ENCODE results near the gene DDX55.
"Not testable (repeated sequence)": the region's sequence is repeated elsewhere in the genome, so short reads cannot be mapped to it uniquely, and the experiment has no call there.

The DDX55 gene

DNA sequence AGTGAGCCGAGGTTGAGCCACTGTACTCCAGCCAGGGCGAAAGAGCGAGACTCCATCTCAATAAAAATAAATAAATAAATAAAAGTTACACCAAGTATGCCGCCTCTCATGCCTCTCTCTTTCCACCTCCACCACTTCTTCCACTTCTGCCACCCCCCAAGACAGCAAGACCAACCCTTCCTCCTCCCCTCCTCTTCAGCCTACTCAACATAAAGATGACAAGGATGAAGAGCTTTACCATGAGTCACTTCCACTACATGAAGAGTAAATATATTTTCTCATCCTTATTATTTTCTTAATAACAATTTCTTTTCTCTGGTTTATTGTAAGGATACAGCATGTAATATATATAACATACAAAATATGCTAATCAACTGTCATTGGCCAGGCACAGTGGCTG is 21.1 kb upstream of the DDX55 start:
- Histone ChIP-seq H3K4me3 (ENCODE audit: low read depth in 1 of 2, low read length in 2 of 2) (no peak overlapping the region), H3K9me3 (ENCODE audit: control insufficient read depth in 1 of 2, low read length in 2 of 2) (no peaks in the 10 kb centered on the region), H3K27me3 (ENCODE audit: low read depth, low read length) (no peaks in the 10 kb centered on the region), H3K27ac (ENCODE audit: low read length) (no peak overlapping the region), H3K4me1 (ENCODE audit: control insufficient read depth in 1 of 2, insufficient read depth in 2 of 2, low read length in 2 of 2) (peaks cover 4 to 26% of the 10 kb centered on the region in 2 donors), H3K36me3 (ENCODE audit: control insufficient read depth in 1 of 2, insufficient read depth in 2 of 2, low read length in 2 of 2) (peaks cover 0 to 4% of the 10 kb centered on the region in 2 donors)

DNA sequence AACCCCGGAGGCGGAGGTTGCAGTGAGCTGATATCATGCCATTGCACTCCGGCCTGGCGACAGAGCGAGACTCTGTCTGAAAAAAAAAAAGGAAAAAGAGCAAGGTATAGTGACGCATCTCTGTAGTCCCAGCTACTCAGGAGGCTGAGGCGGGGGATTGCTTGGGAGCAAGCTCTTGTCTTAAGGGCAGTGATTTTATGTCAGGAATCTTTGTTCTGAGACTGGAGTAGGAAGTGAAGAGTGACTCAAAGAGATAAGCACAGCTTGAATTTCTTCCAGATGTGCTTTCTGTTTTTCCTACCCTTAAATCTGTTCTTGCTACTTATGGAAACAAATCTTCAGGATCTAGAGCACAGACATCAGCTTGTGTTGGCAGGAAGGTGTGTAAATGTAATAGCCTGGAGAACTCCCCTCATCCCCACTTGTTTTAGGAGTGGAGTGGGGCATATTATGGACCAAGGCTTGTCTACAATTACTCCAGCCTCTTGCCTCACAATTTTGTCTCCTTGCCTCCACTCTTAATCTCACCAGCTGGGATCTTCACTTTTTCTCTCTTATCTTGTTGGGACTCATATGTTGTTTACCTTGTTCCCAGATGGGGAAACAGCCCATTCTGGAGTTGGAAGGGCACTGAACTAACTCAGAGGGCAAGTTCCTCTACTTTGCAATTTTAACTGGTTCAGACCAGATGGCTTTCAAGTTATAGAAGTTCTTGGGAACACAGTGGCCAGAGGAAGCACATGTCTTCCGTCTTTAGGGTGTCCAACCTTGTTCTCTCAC is 10.0 kb upstream of the DDX55 start:
- no peak overlapping the region for H3K27ac ChIP-seq (ENCODE audit: low read length)
- H3K4me3 ChIP-seq (ENCODE audit: low read depth in 1 of 2, low read length in 2 of 2), result no peak overlapping the region
- no peaks in the 10 kb centered on the region for H3K9me3 ChIP-seq (ENCODE audit: control insufficient read depth in 1 of 2, low read length in 2 of 2)
- peaks cover 0 to 36% of the 10 kb centered on the region in 2 donors for H3K4me1 ChIP-seq (ENCODE audit: control insufficient read depth in 1 of 2, insufficient read depth in 2 of 2, low read length in 2 of 2)
- H3K27me3 ChIP-seq (ENCODE audit: low read depth, low read length), result no peaks in the 10 kb centered on the region
- H3K36me3 ChIP-seq (ENCODE audit: control insufficient read depth in 1 of 2, insufficient read depth in 2 of 2, low read length in 2 of 2), result peaks cover 57 to 77% of the 10 kb centered on the region in 2 donors

DNA sequence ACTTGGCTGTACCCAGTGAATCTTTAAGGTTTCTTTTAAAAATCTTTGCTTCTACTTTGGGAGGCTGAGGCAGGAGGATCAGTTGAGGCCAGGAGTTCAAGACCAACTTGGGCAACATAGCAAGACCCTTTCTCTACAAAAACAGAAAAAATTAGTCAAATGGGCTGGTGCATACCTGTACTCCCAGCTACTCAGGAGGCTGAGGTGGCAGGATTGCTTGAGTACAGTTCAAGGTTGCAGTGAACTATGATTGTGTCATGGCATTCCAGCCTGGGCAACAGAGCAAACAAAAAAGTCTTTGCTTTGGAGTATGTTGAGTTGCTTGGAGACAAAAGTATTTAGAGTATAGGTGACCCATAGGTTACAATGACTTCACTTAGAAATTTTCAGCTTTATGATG is 6.2 kb upstream of the DDX55 start:
- no peaks in the 10 kb centered on the region for H3K9me3 ChIP-seq (ENCODE audit: control insufficient read depth in 1 of 2, low read length in 2 of 2)
- peaks cover 0 to 13% of the 10 kb centered on the region in 2 donors for H3K4me1 ChIP-seq (ENCODE audit: control insufficient read depth in 1 of 2, insufficient read depth in 2 of 2, low read length in 2 of 2)
- no peak overlapping the region for H3K27ac ChIP-seq (ENCODE audit: low read length)
- peaks cover 44 to 67% of the 10 kb centered on the region in 2 donors for H3K36me3 ChIP-seq (ENCODE audit: control insufficient read depth in 1 of 2, insufficient read depth in 2 of 2, low read length in 2 of 2)
- no peaks in the 10 kb centered on the region for H3K27me3 ChIP-seq (ENCODE audit: low read depth, low read length)
- H3K4me3 ChIP-seq (ENCODE audit: low read depth in 1 of 2, low read length in 2 of 2), result no peak overlapping the region

DNA sequence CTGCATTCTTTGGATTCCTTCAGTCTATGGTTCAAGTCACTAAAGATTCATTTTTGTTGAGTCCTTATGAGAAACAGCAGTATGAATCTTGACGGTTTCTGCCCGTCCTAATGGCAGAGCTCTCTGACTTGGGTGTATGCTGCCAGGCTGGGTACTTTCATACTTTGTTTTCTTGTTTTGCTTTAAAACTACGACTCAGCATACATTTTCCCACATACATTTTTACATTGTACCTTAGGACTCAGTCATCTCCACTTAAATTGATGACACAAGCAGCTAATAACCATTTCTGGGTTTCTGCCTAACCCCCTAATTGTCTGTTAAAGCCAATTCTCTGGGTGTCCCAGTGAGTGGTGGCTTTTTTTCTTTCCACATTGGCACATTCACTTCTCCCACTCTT is 4.8 kb upstream of the DDX55 start:
- no peak overlapping the region for H3K27ac ChIP-seq (ENCODE audit: low read length)
- peaks cover 33 to 57% of the 10 kb centered on the region in 2 donors for H3K36me3 ChIP-seq (ENCODE audit: control insufficient read depth in 1 of 2, insufficient read depth in 2 of 2, low read length in 2 of 2)
- no peaks in the 10 kb centered on the region for H3K27me3 ChIP-seq (ENCODE audit: low read depth, low read length)
- peaks cover 0 to 18% of the 10 kb centered on the region in 2 donors for H3K4me1 ChIP-seq (ENCODE audit: control insufficient read depth in 1 of 2, insufficient read depth in 2 of 2, low read length in 2 of 2)
- no peak overlapping the region for H3K4me3 ChIP-seq (ENCODE audit: low read depth in 1 of 2, low read length in 2 of 2)
- no peaks in the 10 kb centered on the region for H3K9me3 ChIP-seq (ENCODE audit: control insufficient read depth in 1 of 2, low read length in 2 of 2)

DNA sequence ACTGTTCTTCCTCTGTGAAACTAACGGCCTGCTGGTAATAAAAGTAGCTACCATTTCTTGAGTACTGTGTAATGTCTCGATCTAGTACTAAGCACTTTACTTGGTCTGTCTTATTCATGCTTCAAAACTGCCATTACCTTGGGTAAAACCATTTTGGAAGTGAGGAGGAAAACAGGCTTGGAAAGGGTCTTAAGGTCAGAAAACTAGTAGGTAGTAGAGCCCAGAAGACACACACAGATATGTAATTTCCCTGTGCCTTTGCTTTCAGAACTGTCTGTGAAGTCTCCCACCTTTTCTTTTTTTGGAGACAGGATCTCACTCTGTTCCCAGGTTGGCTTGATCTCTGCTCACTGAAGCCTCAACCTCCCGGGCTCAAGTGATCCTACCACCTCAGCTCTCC is 3.4 kb upstream of the DDX55 start:
- Histone ChIP-seq H3K4me1 (ENCODE audit: control insufficient read depth in 1 of 2, insufficient read depth in 2 of 2, low read length in 2 of 2) (peaks cover 6 to 28% of the 10 kb centered on the region in 2 donors), H3K4me3 (ENCODE audit: low read depth in 1 of 2, low read length in 2 of 2) (no peak overlapping the region), H3K9me3 (ENCODE audit: control insufficient read depth in 1 of 2, low read length in 2 of 2) (no peaks in the 10 kb centered on the region), H3K27me3 (ENCODE audit: low read depth, low read length) (no peaks in the 10 kb centered on the region), H3K27ac (ENCODE audit: low read length) (no peak overlapping the region), H3K36me3 (ENCODE audit: control insufficient read depth in 1 of 2, insufficient read depth in 2 of 2, low read length in 2 of 2) (peaks cover 25 to 44% of the 10 kb centered on the region in 2 donors)

GRCh38 chr12:123599310-123599709 is 2.6 kb upstream of the DDX55 start:
- H3K36me3 ChIP-seq (ENCODE audit: control insufficient read depth in 1 of 2, insufficient read depth in 2 of 2, low read length in 2 of 2), result peaks cover 24 to 40% of the 10 kb centered on the region in 2 donors
- H3K4me3 ChIP-seq (ENCODE audit: low read depth in 1 of 2, low read length in 2 of 2), result no peak overlapping the region
- no peak overlapping the region for H3K27ac ChIP-seq (ENCODE audit: low read length)
- H3K27me3 ChIP-seq (ENCODE audit: low read depth, low read length), result no peaks in the 10 kb centered on the region
- H3K4me1 ChIP-seq (ENCODE audit: control insufficient read depth in 1 of 2, insufficient read depth in 2 of 2, low read length in 2 of 2), result peaks cover 6 to 28% of the 10 kb centered on the region in 2 donors
- H3K9me3 ChIP-seq (ENCODE audit: control insufficient read depth in 1 of 2, low read length in 2 of 2), result no peaks in the 10 kb centered on the region

GRCh38 chr12:123599721-123600120 is 2.2 kb upstream of the DDX55 start:
- no peak overlapping the region for H3K27ac ChIP-seq (ENCODE audit: low read length)
- H3K4me1 ChIP-seq (ENCODE audit: control insufficient read depth in 1 of 2, insufficient read depth in 2 of 2, low read length in 2 of 2), result peaks cover 6 to 28% of the 10 kb centered on the region in 2 donors
- H3K4me3 ChIP-seq (ENCODE audit: low read depth in 1 of 2, low read length in 2 of 2), result no peak overlapping the region
- H3K9me3 ChIP-seq (ENCODE audit: control insufficient read depth in 1 of 2, low read length in 2 of 2), result no peaks in the 10 kb centered on the region
- peaks cover 24 to 40% of the 10 kb centered on the region in 2 donors for H3K36me3 ChIP-seq (ENCODE audit: control insufficient read depth in 1 of 2, insufficient read depth in 2 of 2, low read length in 2 of 2)
- H3K27me3 ChIP-seq (ENCODE audit: low read depth, low read length), result no peaks in the 10 kb centered on the region

DNA sequence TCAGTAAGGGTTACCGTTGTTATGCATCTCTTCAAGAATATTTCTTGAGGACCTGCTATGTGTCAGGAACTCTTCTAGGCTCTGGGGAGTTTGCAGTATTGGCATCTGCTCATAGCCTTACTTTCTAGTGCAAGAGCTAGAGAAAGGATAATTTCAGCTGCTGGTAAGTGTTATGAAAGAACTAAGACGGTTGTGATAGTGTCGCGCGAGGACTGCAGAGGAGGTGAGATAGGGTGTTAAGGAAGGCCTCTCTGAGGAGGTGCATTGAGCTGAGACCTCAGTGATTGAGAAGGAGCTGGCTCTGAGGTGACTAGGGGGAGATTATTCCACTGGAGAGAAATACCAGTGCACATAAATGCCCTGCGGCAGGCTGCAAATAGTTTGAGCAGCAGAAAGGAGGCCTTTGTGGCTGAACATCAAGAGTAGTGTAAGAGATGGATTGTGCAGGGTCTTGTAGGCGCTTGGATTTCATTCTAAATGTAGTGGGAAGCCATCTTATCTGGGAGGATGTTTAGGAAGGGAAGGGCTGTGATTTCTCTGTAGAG is 824 bp downstream of the DDX55 start:
- Histone ChIP-seq H3K27me3 (ENCODE audit: low read depth, low read length) (no peaks in the 10 kb centered on the region), H3K4me1 (ENCODE audit: control insufficient read depth in 1 of 2, insufficient read depth in 2 of 2, low read length in 2 of 2) (peaks cover 6 to 21% of the 10 kb centered on the region in 2 donors), H3K9me3 (ENCODE audit: control insufficient read depth in 1 of 2, low read length in 2 of 2) (no peaks in the 10 kb centered on the region), H3K4me3 (ENCODE audit: low read depth in 1 of 2, low read length in 2 of 2) (peak overlapping the region; percentile 96 to 100), H3K27ac (ENCODE audit: low read length) (peak overlapping the region; percentile 56), H3K36me3 (ENCODE audit: control insufficient read depth in 1 of 2, insufficient read depth in 2 of 2, low read length in 2 of 2) (peaks cover 23 to 39% of the 10 kb centered on the region in 2 donors)

- not testable (repeated sequence) for H3K4me3 ChIP-seq (ENCODE audit: low read depth in 1 of 2, low read length in 2 of 2); H3K27ac ChIP-seq (ENCODE audit: low read length); H3K27me3 ChIP-seq (ENCODE audit: low read depth, low read length); H3K9me3 ChIP-seq (ENCODE audit: control insufficient read depth in 1 of 2, low read length in 2 of 2)
- Histone ChIP-seq H3K36me3 (ENCODE audit: control insufficient read depth in 1 of 2, insufficient read depth in 2 of 2, low read length in 2 of 2) (peaks cover 30 to 42% of the 10 kb centered on the region in 2 donors), H3K4me1 (ENCODE audit: control insufficient read depth in 1 of 2, insufficient read depth in 2 of 2, low read length in 2 of 2) (peaks cover 6 to 21% of the 10 kb centered on the region in 2 donors)
Measured at GRCh38 chr12:123603495-123603894, 1.6 kb downstream of the DDX55 start.

DNA sequence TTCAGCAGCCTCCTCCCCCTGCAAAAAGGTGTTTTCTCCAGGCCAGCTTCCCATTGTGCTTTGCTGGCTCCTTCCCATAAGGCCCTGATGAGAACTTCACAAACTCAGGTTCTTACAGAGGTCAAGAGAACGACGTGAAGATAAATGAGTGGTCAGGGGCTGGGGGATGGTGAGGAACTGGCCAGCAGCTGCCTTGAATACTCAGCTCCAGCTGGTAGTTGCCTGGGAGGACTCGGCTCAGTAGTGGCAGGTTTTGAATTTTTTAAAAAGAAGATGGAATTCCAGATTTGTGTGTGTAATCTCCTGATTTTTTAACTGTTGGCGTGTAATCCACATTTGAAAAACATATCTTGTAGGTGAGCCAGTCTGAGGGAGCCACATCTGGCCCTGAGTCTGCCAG is 5.9 kb downstream of the DDX55 start:
- Histone ChIP-seq H3K4me3 (ENCODE audit: low read depth in 1 of 2, low read length in 2 of 2) (no peak overlapping the region), H3K27me3 (ENCODE audit: low read depth, low read length) (no peaks in the 10 kb centered on the region), H3K36me3 (ENCODE audit: control insufficient read depth in 1 of 2, insufficient read depth in 2 of 2, low read length in 2 of 2) (peaks cover 52 to 67% of the 10 kb centered on the region in 2 donors), H3K27ac (ENCODE audit: low read length) (no peak overlapping the region), H3K9me3 (ENCODE audit: control insufficient read depth in 1 of 2, low read length in 2 of 2) (no peaks in the 10 kb centered on the region), H3K4me1 (ENCODE audit: control insufficient read depth in 1 of 2, insufficient read depth in 2 of 2, low read length in 2 of 2) (peaks cover 4 to 8% of the 10 kb centered on the region in 2 donors)

GRCh38 chr12:123608182-123608581 is 6.3 kb downstream of the DDX55 start:
- Histone ChIP-seq H3K4me3 (ENCODE audit: low read depth in 1 of 2, low read length in 2 of 2) (no peak overlapping the region), H3K27ac (ENCODE audit: low read length) (no peak overlapping the region), H3K27me3 (ENCODE audit: low read depth, low read length) (no peaks in the 10 kb centered on the region), H3K36me3 (ENCODE audit: control insufficient read depth in 1 of 2, insufficient read depth in 2 of 2, low read length in 2 of 2) (peaks cover 56 to 71% of the 10 kb centered on the region in 2 donors), H3K4me1 (ENCODE audit: control insufficient read depth in 1 of 2, insufficient read depth in 2 of 2, low read length in 2 of 2) (peaks cover 0 to 4% of the 10 kb centered on the region in 2 donors), H3K9me3 (ENCODE audit: control insufficient read depth in 1 of 2, low read length in 2 of 2) (no peaks in the 10 kb centered on the region)
